K562 (cell line): Measurements from ENCODE around the gene TDRD9. TPM values are rescaled to one million over a fixed set of nuclear protein-coding genes. Genes with fewer than 3 reads are reported as not detected.

Source experiments
- ATAC-seq: fragments of 200-7000 bp; cut with Tn5 transposase; 3 replicates; pipeline ENCODE4 v1.9.1; 2020; ENCODE audit warnings: moderate library complexity
- BruUV-seq: library from RNA; stranded (reverse); fragments of 400-500 nt; replicated peaks from 2 replicates; lab custom pipeline; 2021; lab: Mats Ljungman, UMichigan
- CTCF ChIA-PET: fragments of 300-600 bp; formaldehyde crosslinking; extraction: SDS; loops from one replicate; lab custom pipeline; 2021; ENCODE audit warnings: low intra/inter-chr PET ratio; lab: Yijun Ruan, JAX
- POLR2A ChIA-PET: fragments of 300-600, 350-650 bp; sonication (Branson Sonifier 250); formaldehyde crosslinking; extraction: SDS; loops from one replicate; lab custom pipeline; 2021; ENCODE audit warnings: antibody characterized with exemption, inconsistent platforms; lab: Yijun Ruan, JAX
- DNase-seq, 4 experiments: peaks; one replicate each; pipeline versions ENCODE4 v3.0.0 to v3.0.0-alpha.2; 2011 to 2018; ENCODE audit warnings: low spot score in 3 of 4, mixed read lengths in 3 of 4; ENCODE audit errors: extremely low read depth in 1 of 4
- FAIRE-seq: peaks from 2 replicates; lab custom pipeline; 2011; peaks lifted over from hg19 to GRCh38; lab: Jason Lieb, UNC
- H2AFZ ChIP-seq: 2 replicates; pipeline ENCODE4 v1.6.0; 2011; ENCODE audit warnings: low read depth, low read length, control low read depth, inconsistent platforms
- H3K27ac ChIP-seq: fragments of 200-600 bp; 3 replicates; pipeline ENCODE4 v1.8.0; 2011; ENCODE audit warnings: low read depth, mild to moderate bottlenecking, control low read depth, inconsistent platforms, low read length, moderate library complexity, mixed read lengths; ENCODE audit errors: extremely low read depth
- H3K27me3 ChIP-seq, 2 experiments: fragments of 300-600 bp in 1 of 2; 2 replicates in 1 of 2; 3 replicates in 1 of 2; pipeline versions ENCODE4 v1.6.0 to v1.8.0; 2011; ENCODE audit warnings: inconsistent platforms in 2 of 2, low read length in 2 of 2, mild to moderate bottlenecking in 1 of 2, mixed read lengths in 1 of 2, moderate library complexity in 1 of 2; ENCODE audit not compliant: control insufficient read depth in 2 of 2, insufficient read depth in 2 of 2
- H3K36me3 ChIP-seq: fragments of 300-600 bp; 3 replicates; pipeline ENCODE4 v1.8.0; 2011; ENCODE audit warnings: mild to moderate bottlenecking, low read length, inconsistent platforms; ENCODE audit not compliant: control insufficient read depth, insufficient read depth
- H3K4me1 ChIP-seq, 2 experiments: fragments of 200-600 bp in 1 of 2; replicated peaks in 1 of 2; 2 replicates in 1 of 2; 3 replicates in 1 of 2; pipeline versions ENCODE4 v1.5.1 to v1.8.0; 2011; ENCODE audit warnings: inconsistent platforms in 2 of 2, low read length in 2 of 2, mild to moderate bottlenecking in 1 of 2, mixed read lengths in 1 of 2, moderate library complexity in 1 of 2; ENCODE audit not compliant: control insufficient read depth in 2 of 2, insufficient read depth in 2 of 2
- H3K4me2 ChIP-seq: 2 replicates; pipeline ENCODE4 v1.6.1; 2011; ENCODE audit warnings: low read length, control low read depth, inconsistent platforms, mixed read lengths; ENCODE audit not compliant: insufficient read depth
- H3K4me3 ChIP-seq: fragments of 200-600 bp; sonication (generic), shearing (Covaris generic); 2 replicates; pipeline ENCODE4 v1.5.1; 2016; ENCODE audit warnings: control low read depth, inconsistent platforms
- H3K79me2 ChIP-seq: fragments of 200-600 bp; 3 replicates; pipeline ENCODE4 v1.8.0; 2011; ENCODE audit warnings: low read length, inconsistent platforms; ENCODE audit not compliant: control insufficient read depth, insufficient read depth
- H3K9ac ChIP-seq, 2 experiments: 2 replicates each; pipeline versions ENCODE4 v1.6.0 to v1.6.1; 2011; ENCODE audit warnings: low read depth in 2 of 2, low read length in 2 of 2, control low read depth in 1 of 2, inconsistent platforms in 1 of 2, mild to moderate bottlenecking in 1 of 2, mixed read lengths in 1 of 2; ENCODE audit not compliant: insufficient read depth in 1 of 2
- H3K9me1 ChIP-seq: one replicate; pipeline ENCODE4 v1.6.0; 2011; ENCODE audit warnings: inconsistent platforms, mild to moderate bottlenecking, low read length, moderate library complexity; ENCODE audit not compliant: control insufficient read depth, insufficient read depth
- H3K9me3 ChIP-seq: replicated peaks from 2 replicates; pipeline ENCODE4 v1.5.1; 2011; ENCODE audit warnings: low read depth, low read length, inconsistent platforms; ENCODE audit not compliant: control insufficient read depth, insufficient read depth
- H4K20me1 ChIP-seq: replicated peaks from 2 replicates; pipeline ENCODE4 v1.6.1; 2011; ENCODE audit warnings: low read length, inconsistent platforms, mixed read lengths; ENCODE audit not compliant: control insufficient read depth, insufficient read depth
- ESRRA ChIP-seq: fragments of 450-650 bp; IDR thresholded peaks from 2 replicates; pipeline ENCODE4 v1.6.1; 2014; ENCODE audit warnings: low read depth, mild to moderate bottlenecking, moderate library complexity, borderline replicate concordance
- FOXM1 ChIP-seq, 2 experiments: fragments of 450-650 bp in 1 of 2; sonication (generic) in 1 of 2; formaldehyde crosslinking in 1 of 2; IDR thresholded peaks; 2 replicates each; pipeline versions ENCODE4 v1.6.1 to v1.9.0; 2017 to 2022; ENCODE audit warnings: low read depth in 2 of 2, mild to moderate bottlenecking in 2 of 2, missing genetic modification reagents in 1 of 2, moderate library complexity in 1 of 2
- IFI16 ChIP-seq: fragments of 250-450 bp; sonication (Bioruptor Pico); IDR thresholded peaks from 2 replicates; pipeline ENCODE4 v2.1.2; 2022; ENCODE audit warnings: mild to moderate bottlenecking, inconsistent platforms
- MEF2D ChIP-seq: conservative IDR thresholded peaks from 2 replicates; pipeline ENCODE4 v1.6.1; 2016; ENCODE audit warnings: low read depth, missing genetic modification characterization, missing compliant biosample characterization
- MIER1 ChIP-seq: fragments of 450-650 bp; IDR thresholded peaks from 2 replicates; pipeline ENCODE4 v1.6.1; 2016; ENCODE audit warnings: antibody characterized with exemption, mild to moderate bottlenecking, low read depth
- NFIC ChIP-seq: fragments of 450-650 bp; IDR thresholded peaks from 2 replicates; pipeline ENCODE4 v1.6.1; 2017; ENCODE audit warnings: mild to moderate bottlenecking, inconsistent platforms
- PCBP2 ChIP-seq: fragments of 200-400 bp; formaldehyde crosslinking; IDR thresholded peaks from 2 replicates; pipeline ENCODE4 v1.6.1; 2018; ENCODE audit warnings: low read length, low read depth, mild to moderate bottlenecking, moderate library complexity; ENCODE audit not compliant: poor library complexity, severe bottlenecking
- PHF8 ChIP-seq: fragments of 200-600 bp; sonication (generic); IDR thresholded peaks from 2 replicates; pipeline ENCODE4 v1.6.1; 2012; ENCODE audit warnings: mixed run types, mild to moderate bottlenecking, inconsistent platforms, low read length, moderate library complexity, borderline replicate concordance
- RBM39 ChIP-seq: fragments of 200-400 bp; formaldehyde crosslinking; optimal IDR thresholded peaks from 2 replicates; pipeline ENCODE3; 2018; ENCODE audit warnings: low read depth, low read length
- SP2 ChIP-seq: IDR thresholded peaks from 2 replicates; pipeline ENCODE4 v1.6.1; 2011; ENCODE audit warnings: mild to moderate bottlenecking, low read depth, low read length, moderate library complexity; ENCODE audit not compliant: poor library complexity, severe bottlenecking; ENCODE audit errors: extremely low read depth
- SRF ChIP-seq, 2 experiments: fragments of 250-450, 450-650 bp in 1 of 2; sonication (Bioruptor Pico) in 1 of 2; sonication (generic) in 1 of 2; formaldehyde crosslinking; IDR thresholded peaks; 2 replicates each; pipeline versions ENCODE4 v1.5.0 to v1.5.1; 2020 to 2022; ENCODE audit warnings: mild to moderate bottlenecking in 1 of 2, missing genetic modification reagents in 1 of 2
- TRIM24 ChIP-seq, 2 experiments: fragments of 450-650 bp; IDR thresholded peaks; 2 replicates each; pipeline ENCODE4 v1.6.1; 2016
- U2AF1 ChIP-seq: fragments of 200-400 bp; formaldehyde crosslinking; optimal IDR thresholded peaks from 2 replicates; pipeline ENCODE3; 2017; ENCODE audit warnings: mild to moderate bottlenecking, low read depth, low read length, moderate library complexity
- ZBTB11 ChIP-seq, 3 experiments: fragments of 200-800 bp in 1 of 3; fragments of 250-450 bp in 1 of 3; fragments of 450-650 bp in 1 of 3; sonication (Bioruptor Pico) in 1 of 3; sonication (Bioruptor generic) in 1 of 3; formaldehyde crosslinking in 1 of 3; IDR thresholded peaks; 2 replicates each; pipeline versions ENCODE4 v1.6.1 to v1.8.0; 2016 to 2022; ENCODE audit warnings: mild to moderate bottlenecking in 2 of 3, missing genetic modification characterization in 2 of 3, missing compliant biosample characterization in 1 of 3, moderate library complexity in 1 of 3
- WGBS: fragments of 100-300 bp; shearing (Covaris generic); methylation state at CpG from one replicate; pipeline ENCODE4 v1.1.6; 2016; ENCODE audit warnings: low coverage, mixed read lengths; ENCODE audit not compliant: insufficient coverage; ENCODE audit errors: missing lambda C conversion rate; 5-methylcytosine and 5-hydroxymethylcytosine counted together
- in situ Hi-C: fragments of 300-500 bp; cut with MboI; formaldehyde crosslinking; loops from 4 replicates; pipeline ENCODE4 v1.15.0; 2018; ENCODE audit warnings: inconsistent platforms, mixed read lengths
- intact Hi-C: fragments of 100-400 bp; cut with micrococcal nuclease; formaldehyde crosslinking; loops from 2 replicates; pipeline ENCODE4 v1.14.2; 2022
- polyA plus RNA-seq, 8 experiments: library from polyadenylated mRNA; depleted of rRNA in 4 of 8; stranded (reverse) in 5 of 8; unstranded in 3 of 8; fragments of >200 nt; fragmentation: Nextera tagmentation in 2 of 8; fragmentation: Illumina TruSeq in 1 of 8; extraction: Ambion mirVana in 2 of 8; extraction: Trizol in 1 of 8; gene quantifications; 2 replicates each; pipeline versions ENCODE4 v1.2.1 to v1.2.3, GENCODE V29; 2011 to 2014; ENCODE audit warnings: inconsistent platforms in 1 of 8, missing spikeins in 1 of 8
- total RNA-seq, 7 experiments: library from RNA; depleted of rRNA in 6 of 7; stranded (reverse); fragments of >200 nt in 6 of 7; fragmentation: Illumina TruSeq in 2 of 7; extraction: Trizol in 2 of 7; gene quantifications; 2 replicates each; pipeline versions ENCODE4 v1.2.1 to v1.2.3, GENCODE V29; 2011 to 2021; ENCODE audit warnings: low replicate concordance in 1 of 7
- TF ChIP-seq, protein P1 (sequence below), 2 experiments: fragments of 450-650 bp in 1 of 2; sonication (generic) in 1 of 2; formaldehyde crosslinking; conservative IDR thresholded peaks; 2 replicates each; pipeline versions ENCODE4 v1.4.0 to v1.8.1; 2020 to 2022; ENCODE audit warnings: mild to moderate bottlenecking in 1 of 2, missing genetic modification reagents in 1 of 2

The TDRD9 gene
- total and polyA plus RNA-seq, 9 of the 15 experiments (the other 6 are each of a cell fraction or from before 2014, with no cell fraction given) = 0.04 to 0.14 (median 0.04) TPM; not detected in 5

GRCh38 chr14:104023325-104024055 lies 95.2 kb downstream of the TDRD9 start:
- ATAC-seq = peak; percentile 42; the same call in 2 of the 3 replicates
- Histone ChIP-seq H3K27ac (no peak overlapping the region), H3K4me2 (no peak overlapping the region), H3K9me3 (no peaks in the 10 kb centered on the region), H3K79me2 (no peaks in the 10 kb centered on the region), H3K27me3 (peaks cover 0 to 22% of the 10 kb centered on the region in 2 experiments; a peak in 3 of 5 replicates), H4K20me1 (no peaks in the 10 kb centered on the region), H3K9me1 (no peaks in the 10 kb centered on the region), H3K4me1 (no peaks in the 10 kb centered on the region), H2AFZ (no peak overlapping the region), H3K4me3 (no peak overlapping the region), H3K9ac (no peak overlapping the region), H3K36me3 (no peaks in the 10 kb centered on the region)
- BruUV-seq = no TSS peak
- in situ Hi-C loops (no loop called here), intact Hi-C loops (no loop called here)
- WGBS = 21% methylated on average over 2 of the region's 2 CpGs
- TF ChIP-seq SRF (CRISPR knock-in tag; IDR thresholded peaks at IDR 0.05) (no peak), PHF8 (no peak), PCBP2 (no peak), RBM39 (no peak), ESRRA (no peak), TRIM24 (IDR thresholded peaks at IDR 0.05) (no peak), MIER1 (no peak), U2AF1 (no peak), IFI16 (no peak), MEF2D (tag) (no peak), FOXM1 (IDR thresholded peaks at IDR 0.05; ENCODE audit: low read depth) (no peak), FOXM1 (CRISPR knock-in tag; IDR thresholded peaks at IDR 0.05; ENCODE audit: low read depth) (no peak), SP2 (no peak), NFIC (no peak), ZBTB11 (CRISPR knock-in tag; IDR thresholded peaks at IDR 0.05) (no peak)
- TF ChIP-seq, protein P1, sequence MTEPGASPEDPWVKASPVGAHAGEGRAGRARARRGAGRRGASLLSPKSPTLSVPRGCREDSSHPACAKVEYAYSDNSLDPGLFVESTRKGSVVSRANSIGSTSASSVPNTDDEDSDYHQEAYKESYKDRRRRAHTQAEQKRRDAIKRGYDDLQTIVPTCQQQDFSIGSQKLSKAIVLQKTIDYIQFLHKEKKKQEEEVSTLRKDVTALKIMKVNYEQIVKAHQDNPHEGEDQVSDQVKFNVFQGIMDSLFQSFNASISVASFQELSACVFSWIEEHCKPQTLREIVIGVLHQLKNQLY (CRISPR knock-in tag; conservative IDR thresholded peaks at IDR 0.05) = no peak
- CTCF ChIA-PET = no interaction called here
- POLR2A ChIA-PET = no interaction called here
- no peak for DNase-seq
- no peak for FAIRE-seq
